HG03060 (cell line): ENCODE data around the gene CCDC185.

ENCODE experiments used
- ATAC-seq: cut with Tn5 transposase; IDR thresholded peaks from one replicate; pipeline ENCODE4 v1.9.1; 2021; ENCODE audit warnings: low read depth, moderate number of reproducible peaks; ENCODE audit not compliant: unreplicated experiment

Gene CCDC185

GRCh38 chr1:223393275-223394214 lies at the start of gene CCDC185:
Gene CCDC185, plus strand, starts transcription at chr1:223393415. Its CDS starts 61 bp downstream, at chr1:223393476.
- no peak for ATAC-seq

- no peak for ATAC-seq
These were observed 49.5 kb upstream of the CCDC185 start for GRCh38 chr1:223343692-223344091.

- no peak for ATAC-seq
These were observed 48.7 kb upstream of the CCDC185 start for GRCh38 chr1:223344491-223344890.

- ATAC-seq, result no peak
These were observed 47.5 kb upstream of the CCDC185 start for GRCh38 chr1:223345720-223346119.

GRCh38 chr1:223346311-223346710 lies 46.9 kb upstream of the CCDC185 start:
- no peak for ATAC-seq

GRCh38 chr1:223347583-223347982 lies 45.6 kb upstream of the CCDC185 start:
- ATAC-seq, result no peak

GRCh38 chr1:223348439-223348838 lies 44.8 kb upstream of the CCDC185 start:
- ATAC-seq, result no peak

- no peak for ATAC-seq
These were observed 44.0 kb upstream of the CCDC185 start for GRCh38 chr1:223349241-223349640.

GRCh38 chr1:223350361-223350908 lies 42.8 kb upstream of the CCDC185 start:
- no peak for ATAC-seq

GRCh38 chr1:223352944-223353343 lies 40.3 kb upstream of the CCDC185 start:
- no peak for ATAC-seq

- no peak for ATAC-seq
These were observed 39.3 kb upstream of the CCDC185 start for GRCh38 chr1:223353939-223354338.

GRCh38 chr1:223355699-223356098 lies 37.5 kb upstream of the CCDC185 start:
- no peak for ATAC-seq

GRCh38 chr1:223358826-223359225 lies 34.4 kb upstream of the CCDC185 start:
- no peak for ATAC-seq

GRCh38 chr1:223363057-223363855 lies 30.0 kb upstream of the CCDC185 start:
- no peak for ATAC-seq

- ATAC-seq, result no peak
These were observed 29.1 kb upstream of the CCDC185 start, which contains the start of gene SUSD4 for GRCh38 chr1:223363856-223364684. Gene SUSD4, minus strand, starts transcription at chr1:223364176. Its CDS starts 751 bp downstream, at chr1:223363425.

GRCh38 chr1:223364685-223365382 lies 28.4 kb upstream of the CCDC185 start:
- ATAC-seq, result no peak

- no peak for ATAC-seq
These were observed 19.1 kb upstream of the CCDC185 start for GRCh38 chr1:223374064-223374610.

GRCh38 chr1:223378754-223379153 lies 14.5 kb upstream of the CCDC185 start:
- ATAC-seq, result no peak

- ATAC-seq, result no peak
These were observed 7.2 kb upstream of the CCDC185 start for GRCh38 chr1:223386013-223386412.
